ENCODE results near the gene OGFR.

Gene OGFR

DNA sequence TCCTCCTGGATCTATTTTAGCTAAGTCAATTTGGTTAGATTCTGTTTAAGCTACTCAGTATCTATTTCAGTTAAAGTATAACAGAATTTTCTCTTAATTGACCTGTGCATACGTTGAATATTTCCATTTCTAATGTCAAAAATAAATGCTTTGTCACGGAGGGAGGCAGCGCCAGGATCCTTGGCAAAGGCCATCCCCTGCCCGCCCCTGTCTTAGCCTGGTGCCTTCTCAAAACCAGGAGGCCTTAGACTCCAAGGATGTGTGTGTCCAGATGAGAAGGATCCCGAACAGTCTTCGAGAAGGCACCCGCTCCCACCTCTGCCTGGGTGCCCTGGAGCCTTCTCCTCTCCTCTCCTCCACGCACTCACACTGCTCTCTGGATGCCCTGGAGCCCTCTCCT is 34.6 kb downstream of the OGFR start:
- no peak for DNase-seq (ENCODE audit: low read depth)
- TF ChIP-seq CTCF (conservative IDR thresholded peaks at IDR 0.05; ENCODE audit: control insufficient read depth, insufficient read depth, low read depth, low read length): no peak
- no peak overlapping the region for H3K4me3 ChIP-seq (ENCODE audit: control insufficient read depth, low read depth, low read length)

GRCh38 chr20:62839816-62840215 is 35.2 kb downstream of the OGFR start:
- H3K4me3 ChIP-seq (ENCODE audit: control insufficient read depth, low read depth, low read length): no peak overlapping the region
- no peak for TF ChIP-seq CTCF (conservative IDR thresholded peaks at IDR 0.05; ENCODE audit: control insufficient read depth, insufficient read depth, low read depth, low read length)
- DNase-seq (ENCODE audit: low read depth): no peak

DNA sequence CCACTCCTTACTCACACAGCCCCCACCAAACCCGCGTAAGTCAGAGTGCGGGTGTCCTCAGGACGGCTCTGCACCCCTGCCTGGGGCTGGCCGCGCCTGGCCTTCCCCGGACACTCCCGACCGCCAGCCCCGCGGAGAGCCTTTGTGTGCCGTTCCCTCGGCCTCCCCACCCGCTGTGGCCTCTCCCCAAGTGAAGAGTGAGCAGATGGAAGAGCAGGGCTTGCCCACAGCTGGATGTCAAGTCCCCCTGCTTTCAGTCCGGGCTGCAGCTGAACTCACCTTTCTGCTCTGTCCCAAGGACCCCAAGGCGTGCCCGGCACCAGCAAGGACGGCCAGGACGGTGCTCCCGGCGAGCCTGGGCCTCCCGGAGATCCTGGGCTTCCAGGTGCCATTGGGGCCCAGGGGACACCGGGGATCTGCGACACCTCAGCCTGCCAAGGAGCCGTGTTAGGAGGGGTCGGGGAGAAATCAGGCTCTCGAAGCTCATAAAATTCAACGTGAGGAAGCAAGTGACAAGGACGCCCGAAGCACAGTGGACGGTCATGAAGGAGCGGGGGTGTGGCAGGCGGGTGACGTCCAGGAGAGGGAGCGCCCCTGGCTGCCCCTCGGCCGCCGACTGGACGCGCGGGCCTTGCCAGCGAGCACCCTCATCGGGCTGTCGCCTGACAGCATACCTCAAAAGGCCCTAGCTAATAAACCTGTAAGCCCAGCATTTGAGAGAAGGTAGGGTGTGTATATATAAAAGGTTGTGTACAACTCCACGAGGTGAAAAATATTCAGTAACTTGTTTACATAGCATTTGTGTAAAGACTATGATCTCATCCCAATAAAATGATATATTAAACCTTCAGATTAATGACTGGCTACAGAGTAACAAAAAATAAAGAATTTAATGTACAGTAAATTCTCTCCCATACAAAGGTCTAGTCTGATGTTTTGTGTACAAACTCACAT is 35.9 kb downstream of the OGFR start:
- H3K4me3 ChIP-seq (ENCODE audit: control insufficient read depth, low read depth, low read length): no peak overlapping the region
- DNase-seq (ENCODE audit: low read depth): no peak
- no peak for TF ChIP-seq CTCF (conservative IDR thresholded peaks at IDR 0.05; ENCODE audit: control insufficient read depth, insufficient read depth, low read depth, low read length)

DNA sequence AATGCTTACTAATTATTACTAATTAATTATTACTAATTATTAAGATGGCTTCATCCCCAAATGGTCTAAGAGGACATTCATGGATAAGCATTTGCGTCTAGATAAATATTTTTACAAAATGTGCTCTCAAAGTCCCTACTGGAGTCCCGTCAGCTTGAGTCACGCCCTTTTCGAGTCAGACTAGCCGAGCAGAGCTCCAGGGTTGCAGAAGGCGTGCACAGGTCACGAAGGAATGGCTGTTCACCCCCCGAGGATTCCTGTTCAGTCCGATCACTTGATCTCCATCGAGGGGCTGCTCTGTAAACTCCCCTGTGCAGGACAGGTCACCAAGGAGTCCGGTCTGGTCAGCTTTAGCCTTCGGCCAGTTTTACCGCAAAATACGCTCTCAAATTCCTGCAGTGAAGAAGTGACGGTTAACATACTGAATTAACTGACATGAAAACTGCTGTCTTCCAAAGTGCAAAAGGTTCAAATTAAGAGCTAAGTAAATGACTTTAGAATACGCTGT is 37.1 kb downstream of the OGFR start:
- no peak overlapping the region for H3K4me3 ChIP-seq (ENCODE audit: control insufficient read depth, low read depth, low read length)
- no peak for DNase-seq (ENCODE audit: low read depth)
- TF ChIP-seq CTCF (conservative IDR thresholded peaks at IDR 0.05; ENCODE audit: control insufficient read depth, insufficient read depth, low read depth, low read length): no peak

GRCh38 chr20:62843656-62844055 is 39.0 kb downstream of the OGFR start:
- no peak overlapping the region for H3K4me3 ChIP-seq (ENCODE audit: control insufficient read depth, low read depth, low read length)
- no peak for DNase-seq (ENCODE audit: low read depth)
- no peak for TF ChIP-seq CTCF (conservative IDR thresholded peaks at IDR 0.05; ENCODE audit: control insufficient read depth, insufficient read depth, low read depth, low read length)

GRCh38 chr20:62844182-62844581 is 39.5 kb downstream of the OGFR start:
- no peak for DNase-seq (ENCODE audit: low read depth)
- H3K4me3 ChIP-seq (ENCODE audit: control insufficient read depth, low read depth, low read length): no peak overlapping the region
- TF ChIP-seq CTCF (conservative IDR thresholded peaks at IDR 0.05; ENCODE audit: control insufficient read depth, insufficient read depth, low read depth, low read length): no peak
